ENCODE measurements around the gene RERE. TPM values are rescaled to one million over a fixed set of nuclear protein-coding genes. Genes with fewer than 3 reads are reported as not detected.

RERE gene
- total RNA-seq, 2 donors from 2014 or later, result 96.0 to 105 TPM

DNA sequence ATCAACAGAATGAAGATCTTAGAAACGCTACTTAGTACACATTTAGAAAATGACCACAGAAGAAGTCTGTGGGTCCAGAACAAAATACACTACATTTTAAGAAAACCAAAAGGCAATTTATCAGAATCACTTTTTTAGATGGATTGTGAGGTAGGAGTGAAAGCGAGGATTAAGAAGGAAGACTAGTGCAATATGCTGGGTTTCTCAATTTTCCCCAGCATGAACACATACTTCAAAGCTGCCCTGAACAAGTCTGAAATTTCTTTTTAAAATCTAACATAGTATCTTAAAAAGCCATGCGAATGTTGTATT lies 299.0 kb downstream of the RERE start:
- H3K9ac ChIP-seq (ENCODE audit: low read depth in 2 of 2, low read length in 2 of 2), result no peak overlapping the region
- H3K9me3 ChIP-seq, result no peaks in the 10 kb centered on the region
- intact Hi-C loops (cut with DNase I), result no loop called here
- no peaks in the 10 kb centered on the region for H3K4me1 ChIP-seq
- DNase-seq, result no peak
- TF ChIP-seq, protein P1, sequence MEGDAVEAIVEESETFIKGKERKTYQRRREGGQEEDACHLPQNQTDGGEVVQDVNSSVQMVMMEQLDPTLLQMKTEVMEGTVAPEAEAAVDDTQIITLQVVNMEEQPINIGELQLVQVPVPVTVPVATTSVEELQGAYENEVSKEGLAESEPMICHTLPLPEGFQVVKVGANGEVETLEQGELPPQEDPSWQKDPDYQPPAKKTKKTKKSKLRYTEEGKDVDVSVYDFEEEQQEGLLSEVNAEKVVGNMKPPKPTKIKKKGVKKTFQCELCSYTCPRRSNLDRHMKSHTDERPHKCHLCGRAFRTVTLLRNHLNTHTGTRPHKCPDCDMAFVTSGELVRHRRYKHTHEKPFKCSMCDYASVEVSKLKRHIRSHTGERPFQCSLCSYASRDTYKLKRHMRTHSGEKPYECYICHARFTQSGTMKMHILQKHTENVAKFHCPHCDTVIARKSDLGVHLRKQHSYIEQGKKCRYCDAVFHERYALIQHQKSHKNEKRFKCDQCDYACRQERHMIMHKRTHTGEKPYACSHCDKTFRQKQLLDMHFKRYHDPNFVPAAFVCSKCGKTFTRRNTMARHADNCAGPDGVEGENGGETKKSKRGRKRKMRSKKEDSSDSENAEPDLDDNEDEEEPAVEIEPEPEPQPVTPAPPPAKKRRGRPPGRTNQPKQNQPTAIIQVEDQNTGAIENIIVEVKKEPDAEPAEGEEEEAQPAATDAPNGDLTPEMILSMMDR (IDR thresholded peaks at IDR 0.05), result no peak
- no peaks in the 10 kb centered on the region for H3K27me3 ChIP-seq
- no peak overlapping the region for H3K4me3 ChIP-seq
- H3K27ac ChIP-seq, result no peak overlapping the region
- no peaks in the 10 kb centered on the region for H3K36me3 ChIP-seq

DNA sequence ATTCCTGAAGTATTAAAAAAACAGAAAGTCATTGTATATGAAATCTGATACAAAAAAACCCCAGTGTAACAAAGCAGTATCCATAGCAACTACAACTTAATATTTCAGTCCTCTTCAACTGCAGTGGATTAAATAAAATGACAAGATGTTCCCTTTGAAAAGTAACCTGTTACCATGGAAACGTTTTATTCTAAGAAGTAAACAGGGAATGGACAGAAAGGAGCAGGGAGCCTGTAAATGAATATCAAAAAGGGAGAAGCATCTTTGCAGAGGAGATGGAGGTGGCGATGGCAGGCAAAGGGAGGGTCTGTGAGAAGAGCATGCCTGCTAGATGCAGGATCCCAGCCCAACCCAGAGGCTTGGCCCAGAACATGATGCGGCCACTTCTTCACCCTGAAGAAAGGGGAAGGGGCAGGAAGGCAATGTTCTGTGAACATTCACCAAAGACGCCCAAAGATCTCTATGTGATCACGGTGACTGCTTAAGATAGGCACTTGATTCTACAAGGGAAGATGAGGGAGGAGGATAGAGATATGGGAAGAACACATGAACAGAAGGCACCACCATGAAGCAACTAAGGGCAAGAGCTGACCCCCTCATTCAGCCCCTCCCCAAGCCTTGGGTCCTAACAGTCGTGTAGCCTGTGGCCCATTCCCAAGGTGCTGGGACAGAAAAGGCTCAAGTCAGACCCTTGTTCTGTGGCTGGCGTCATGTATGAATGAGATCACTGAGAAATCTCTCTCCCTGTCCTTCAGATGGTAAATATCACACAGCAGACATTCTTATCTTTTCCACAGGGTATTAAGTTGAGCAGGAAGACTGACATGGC lies 299.6 kb downstream of the RERE start:
- TF ChIP-seq, protein P1 (IDR thresholded peaks at IDR 0.05), result no peak
- no peak for DNase-seq
- no peaks in the 10 kb centered on the region for H3K4me1 ChIP-seq
- H3K9ac ChIP-seq (ENCODE audit: low read depth in 2 of 2, low read length in 2 of 2), result no peak overlapping the region
- H3K36me3 ChIP-seq, result no peaks in the 10 kb centered on the region
- no peaks in the 10 kb centered on the region for H3K9me3 ChIP-seq
- no peak overlapping the region for H3K27ac ChIP-seq
- intact Hi-C loops (cut with DNase I), result no loop called here
- H3K4me3 ChIP-seq, result no peak overlapping the region
- H3K27me3 ChIP-seq, result no peaks in the 10 kb centered on the region

DNA sequence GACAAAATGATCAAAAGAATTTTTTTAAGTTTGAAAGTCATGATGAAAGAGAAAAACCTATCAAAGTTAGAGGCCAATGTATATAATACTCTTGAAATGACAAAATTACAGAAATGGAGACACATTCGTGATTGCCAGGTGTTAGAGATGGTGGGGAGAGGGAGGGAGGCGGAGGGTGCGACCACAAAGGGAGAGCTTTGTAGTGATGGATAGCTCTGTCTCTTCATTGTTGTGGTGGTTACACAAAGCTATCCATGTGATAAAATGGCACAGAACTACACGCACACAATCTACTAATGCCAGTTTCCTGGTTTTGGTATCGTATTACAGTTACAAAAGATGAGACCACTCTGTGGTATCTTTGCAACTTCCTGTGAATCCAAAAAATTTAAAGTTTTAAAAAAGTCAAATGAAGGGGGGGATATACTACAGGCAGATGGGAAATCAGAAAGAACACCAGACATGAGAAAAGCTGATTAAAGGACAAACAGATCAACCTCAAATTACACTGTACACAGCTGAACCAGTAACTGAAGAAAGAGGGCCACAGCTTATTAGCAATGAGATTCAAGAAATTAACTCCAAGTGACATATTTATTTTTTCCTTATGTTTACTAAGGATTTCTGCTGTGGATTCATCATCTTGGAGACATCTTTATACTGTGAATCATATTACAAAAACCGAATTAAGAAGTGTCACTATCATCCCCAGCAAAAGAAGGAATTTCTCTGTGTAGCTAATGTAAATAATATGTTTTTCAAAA lies 300.5 kb downstream of the RERE start:
- H3K36me3 ChIP-seq, result no peaks in the 10 kb centered on the region
- no peaks in the 10 kb centered on the region for H3K4me1 ChIP-seq
- H3K9me3 ChIP-seq, result no peaks in the 10 kb centered on the region
- no peak overlapping the region for H3K4me3 ChIP-seq
- H3K27ac ChIP-seq, result no peak overlapping the region
- DNase-seq, result no peak
- H3K27me3 ChIP-seq, result no peaks in the 10 kb centered on the region
- no peak overlapping the region for H3K9ac ChIP-seq (ENCODE audit: low read depth in 2 of 2, low read length in 2 of 2)
- TF ChIP-seq, protein P1 (IDR thresholded peaks at IDR 0.05), result no peak
- intact Hi-C loops (cut with DNase I), result no loop called here

DNA sequence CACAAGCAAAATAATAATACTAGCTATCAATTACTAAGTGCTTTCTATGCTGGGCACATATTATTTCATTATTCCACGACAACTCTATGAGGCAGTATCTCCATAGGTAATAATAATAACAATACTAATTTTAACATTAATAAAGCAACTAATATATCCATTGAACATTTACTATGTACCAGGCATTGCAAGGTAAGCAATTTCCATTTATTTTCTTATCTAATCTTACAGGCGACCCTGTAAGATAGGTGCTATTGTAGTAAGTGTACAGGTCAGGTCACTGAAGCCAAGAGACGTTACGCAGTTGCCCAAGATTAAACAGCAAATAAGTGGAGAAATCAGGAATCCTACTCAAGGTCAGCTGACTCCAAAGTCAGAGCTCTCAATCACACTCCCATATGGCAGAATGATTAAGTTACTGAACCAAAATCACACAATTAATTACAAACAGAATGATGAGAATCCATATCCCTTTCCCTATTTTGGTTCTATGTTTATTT lies 301.1 kb downstream of the RERE start:
- H3K9me3 ChIP-seq, result no peaks in the 10 kb centered on the region
- H3K4me1 ChIP-seq, result no peaks in the 10 kb centered on the region
- H3K36me3 ChIP-seq, result no peaks in the 10 kb centered on the region
- no peak for DNase-seq
- TF ChIP-seq, protein P1 (IDR thresholded peaks at IDR 0.05), result no peak
- H3K4me3 ChIP-seq, result no peak overlapping the region
- no peak overlapping the region for H3K9ac ChIP-seq (ENCODE audit: low read depth in 2 of 2, low read length in 2 of 2)
- H3K27me3 ChIP-seq, result no peaks in the 10 kb centered on the region
- H3K27ac ChIP-seq, result no peak overlapping the region
- intact Hi-C loops (cut with DNase I), result no loop called here

DNA sequence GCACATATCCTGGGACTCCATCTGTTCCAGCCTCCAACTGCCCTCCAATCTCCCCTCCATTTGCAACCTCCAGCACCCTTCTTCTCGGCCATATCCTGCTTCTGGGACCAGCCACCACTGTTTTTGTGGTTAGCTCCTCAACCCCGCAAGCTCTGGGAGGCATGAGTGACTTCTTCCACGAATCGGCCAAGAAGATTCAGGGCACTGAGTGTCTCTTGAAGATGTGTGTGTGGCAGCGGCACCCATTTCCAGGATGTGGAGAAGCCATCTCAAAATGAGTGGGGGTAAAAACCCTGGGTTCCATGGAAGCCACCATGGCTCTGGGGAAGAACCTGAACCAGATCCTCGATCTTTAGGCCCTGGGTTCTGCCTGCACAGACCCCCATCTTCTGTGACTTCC lies 304.9 kb downstream of the RERE start:
- intact Hi-C loops (cut with DNase I), result no loop called here
- DNase-seq, result no peak
- Histone ChIP-seq H3K4me1 (no peaks in the 10 kb centered on the region), H3K4me3 (no peak overlapping the region), H3K36me3 (no peaks in the 10 kb centered on the region), H3K9ac (ENCODE audit: low read depth in 2 of 2, low read length in 2 of 2) (no peak overlapping the region), H3K27me3 (no peaks in the 10 kb centered on the region), H3K9me3 (no peaks in the 10 kb centered on the region), H3K27ac (no peak overlapping the region)
- TF ChIP-seq, protein P1 (IDR thresholded peaks at IDR 0.05), result no peak
